NK-92 treated with Interleukin-12 subunit alpha and Interleukin-12 subunit beta, amount 100 ng/mL, for 24 hours (cell line): ENCODE results near the gene AP2S1.
"Not testable (repeated sequence)": the region's sequence is repeated elsewhere in the genome, so short reads cannot be mapped to it uniquely, and the experiment has no call there.

ENCODE experiments used
- DNase-seq: peaks from one replicate; lab custom pipeline; 2025; lab: John Stamatoyannopoulos, UW

Gene AP2S1

GRCh38 chr19:46841458-46842083 is 9.1 kb downstream of the AP2S1 start:
- DNase-seq = no peak

GRCh38 chr19:46840498-46840942 is 10.1 kb downstream of the AP2S1 start:
- DNase-seq = no peak

- no peak for DNase-seq
Measured at GRCh38 chr19:46839752-46840497, 10.7 kb downstream of the AP2S1 start.

DNA sequence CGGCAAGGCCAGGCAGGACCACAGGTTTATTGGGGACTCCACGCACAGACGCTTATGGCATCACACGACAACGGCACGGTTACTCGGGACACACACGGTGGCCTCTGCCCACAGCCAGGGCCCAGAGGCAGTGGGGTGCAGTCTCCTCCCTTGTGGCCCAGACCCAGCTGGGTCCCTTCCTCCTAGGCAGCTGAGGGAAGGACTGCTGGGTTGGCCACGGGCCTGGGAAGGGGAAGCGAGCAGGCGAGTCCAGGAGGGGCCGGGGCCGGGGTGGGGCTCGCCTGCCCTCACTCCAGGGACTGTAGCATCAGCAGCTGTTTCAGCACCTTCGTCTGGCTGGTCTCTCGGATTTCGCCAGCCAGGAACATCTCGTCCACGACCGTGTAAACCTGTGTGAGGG is 12.5 kb downstream of the AP2S1 start:
- DNase-seq = no peak

DNA sequence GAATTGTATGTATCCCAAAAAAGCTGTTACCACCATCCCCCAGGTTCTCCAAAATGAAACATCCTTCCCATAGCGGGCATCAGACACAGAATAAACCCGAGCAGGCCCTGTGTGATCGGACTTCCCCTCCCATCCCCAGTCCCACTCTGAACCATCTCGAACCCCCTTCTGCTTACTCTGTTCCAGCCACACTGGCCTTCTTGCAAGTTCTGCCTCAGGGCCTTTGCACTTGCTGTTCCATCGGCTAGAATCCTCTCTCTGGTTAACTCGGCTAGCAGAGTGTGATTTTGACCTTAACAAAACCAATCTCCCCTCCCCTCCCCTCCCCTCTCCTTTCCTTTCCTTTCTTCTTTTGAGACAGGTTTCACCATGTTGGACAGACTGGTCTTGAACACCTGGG is 15.7 kb downstream of the AP2S1 start:
- DNase-seq = no peak

- DNase-seq = no peak
Measured at GRCh38 chr19:46834121-46834520, 16.5 kb downstream of the AP2S1 start.

- DNase-seq = no peak
Measured at GRCh38 chr19:46830864-46831263, 19.8 kb downstream of the AP2S1 start.

DNA sequence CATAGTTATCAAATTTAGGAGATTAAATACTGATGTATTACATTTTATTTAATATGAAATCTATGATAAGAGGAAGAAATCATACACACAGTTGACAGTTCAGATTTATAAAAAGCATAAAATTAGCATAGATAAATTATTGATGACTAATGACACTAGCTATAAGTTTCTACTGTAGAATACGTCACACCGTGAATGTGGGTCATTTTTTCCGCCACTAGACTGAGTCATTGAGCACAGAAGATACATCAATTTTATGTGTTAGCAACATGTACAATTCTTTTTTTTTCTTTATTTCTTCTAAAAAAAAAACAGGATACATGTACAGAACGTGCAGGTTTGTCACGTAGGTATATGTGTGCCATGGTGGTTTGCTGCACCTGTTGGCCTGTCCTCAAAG is 22.2 kb downstream of the AP2S1 start:
- no peak for DNase-seq

GRCh38 chr19:46825731-46826055 is 25.0 kb downstream of the AP2S1 start:
- no peak for DNase-seq

GRCh38 chr19:46824890-46825730 is 25.5 kb downstream of the AP2S1 start:
- no peak for DNase-seq

- no peak for DNase-seq
Measured at GRCh38 chr19:46823049-46823448, 27.6 kb downstream of the AP2S1 start.

DNA sequence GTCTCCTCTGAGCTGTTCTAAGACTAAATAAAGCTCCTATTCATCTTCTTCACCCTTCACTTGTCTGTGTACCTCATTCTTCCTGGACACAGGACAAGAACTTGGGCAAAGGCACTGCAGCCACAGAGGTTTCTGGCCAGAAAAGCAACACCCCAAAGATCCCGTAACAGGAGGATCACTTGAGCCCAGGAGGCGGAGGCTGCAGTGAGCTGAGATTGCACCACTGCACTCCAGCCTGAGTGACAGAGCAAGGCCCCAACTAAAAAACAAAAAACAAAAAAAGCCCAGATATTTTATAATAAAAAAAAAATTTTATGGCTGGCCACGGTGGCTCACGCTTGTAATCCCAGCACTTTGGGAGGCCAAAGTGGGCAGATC is 28.2 kb downstream of the AP2S1 start:
- not testable (repeated sequence) for DNase-seq

DNA sequence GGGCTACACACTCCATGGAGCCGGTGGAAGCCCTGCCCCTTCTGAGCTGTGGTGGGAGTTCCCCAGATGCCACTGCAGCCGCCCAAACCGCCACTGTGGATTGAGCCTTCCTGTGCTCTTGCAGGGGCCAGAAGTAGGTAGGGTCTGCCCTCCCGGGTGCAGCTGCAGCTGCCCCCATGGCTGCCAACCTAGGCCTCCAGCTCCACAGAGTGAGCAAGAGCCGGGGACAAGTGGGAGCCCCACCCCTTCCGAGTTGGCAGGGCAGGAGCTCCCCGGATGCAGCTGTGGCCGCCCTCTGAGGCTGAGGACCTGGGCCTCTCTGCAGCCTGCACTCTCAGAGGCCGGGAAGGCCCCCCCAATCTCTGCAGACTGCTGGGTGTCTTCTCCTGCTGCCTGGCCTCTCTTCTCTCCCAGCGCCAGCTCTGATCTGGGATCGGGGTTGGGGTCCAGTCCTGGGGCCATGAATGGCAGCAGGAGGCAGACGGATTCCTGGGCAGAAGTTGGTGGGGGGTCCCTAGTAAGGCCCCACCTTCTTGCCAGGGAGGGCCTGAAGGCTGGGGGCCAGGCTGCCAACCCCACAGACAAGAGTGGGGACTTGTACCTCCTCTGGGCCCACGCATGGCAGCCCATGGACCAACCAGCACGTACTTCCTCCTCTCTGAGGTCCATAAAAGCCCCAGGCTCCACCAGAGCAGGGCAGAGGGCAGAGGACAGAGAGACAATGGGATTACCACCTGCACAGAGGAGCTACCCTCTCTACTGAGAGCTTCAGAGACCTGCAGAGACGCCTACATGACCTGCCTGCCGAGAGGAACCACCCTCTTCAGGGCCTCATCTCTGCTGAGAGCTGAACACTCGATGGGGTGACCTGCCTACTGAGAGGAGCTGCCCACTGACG is 28.9 kb downstream of the AP2S1 start:
- DNase-seq = no peak

- DNase-seq = no peak
Measured at GRCh38 chr19:46818812-46819211, 31.8 kb downstream of the AP2S1 start.

- no peak for DNase-seq
Measured at GRCh38 chr19:46815833-46816627, 34.6 kb downstream of the AP2S1 start.

GRCh38 chr19:46813839-46814358 is 36.7 kb downstream of the AP2S1 start:
- DNase-seq = no peak

DNA sequence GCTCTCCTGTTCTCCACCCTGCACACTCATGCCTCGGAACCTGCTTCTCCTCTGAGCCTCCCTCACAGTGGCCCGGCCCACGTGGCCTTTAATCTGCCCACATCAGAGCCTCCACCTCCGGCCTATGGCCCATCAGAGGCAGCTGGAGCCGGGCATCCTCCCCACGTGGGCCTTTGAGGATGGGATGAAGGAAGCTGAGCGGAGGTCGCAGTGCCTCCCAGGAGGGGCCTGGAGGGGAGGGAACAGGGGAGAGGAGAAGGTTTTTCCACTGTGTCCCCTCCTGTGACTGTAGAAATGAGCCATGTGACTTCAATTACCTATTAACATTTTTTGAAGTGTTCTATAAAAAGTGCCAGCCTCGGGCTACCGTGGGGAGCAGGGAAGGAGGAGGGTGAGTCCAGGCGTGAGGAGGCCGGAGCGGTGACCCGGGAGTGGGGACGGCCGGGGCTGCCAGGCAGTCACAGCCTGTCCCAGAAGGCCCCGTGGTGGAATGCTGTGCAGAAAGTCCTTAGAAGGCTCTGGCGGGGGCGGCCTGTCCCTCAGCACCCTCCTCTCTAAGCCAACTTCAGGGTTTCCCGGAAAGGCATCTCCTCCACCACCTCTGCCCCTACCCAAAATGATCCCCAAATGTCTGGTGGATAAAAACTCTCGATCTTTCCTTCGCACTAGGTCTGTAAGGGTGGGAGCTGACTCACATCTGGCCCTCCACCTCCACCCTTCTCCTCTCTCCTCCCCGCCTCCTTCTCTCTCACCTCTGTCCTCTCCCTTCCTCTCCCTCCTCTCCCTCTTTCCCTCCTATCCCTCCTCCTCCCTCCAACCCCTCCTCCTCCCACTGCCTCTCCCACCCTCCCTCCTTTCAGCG is 37.4 kb downstream of the AP2S1 start:
- no peak for DNase-seq

DNA sequence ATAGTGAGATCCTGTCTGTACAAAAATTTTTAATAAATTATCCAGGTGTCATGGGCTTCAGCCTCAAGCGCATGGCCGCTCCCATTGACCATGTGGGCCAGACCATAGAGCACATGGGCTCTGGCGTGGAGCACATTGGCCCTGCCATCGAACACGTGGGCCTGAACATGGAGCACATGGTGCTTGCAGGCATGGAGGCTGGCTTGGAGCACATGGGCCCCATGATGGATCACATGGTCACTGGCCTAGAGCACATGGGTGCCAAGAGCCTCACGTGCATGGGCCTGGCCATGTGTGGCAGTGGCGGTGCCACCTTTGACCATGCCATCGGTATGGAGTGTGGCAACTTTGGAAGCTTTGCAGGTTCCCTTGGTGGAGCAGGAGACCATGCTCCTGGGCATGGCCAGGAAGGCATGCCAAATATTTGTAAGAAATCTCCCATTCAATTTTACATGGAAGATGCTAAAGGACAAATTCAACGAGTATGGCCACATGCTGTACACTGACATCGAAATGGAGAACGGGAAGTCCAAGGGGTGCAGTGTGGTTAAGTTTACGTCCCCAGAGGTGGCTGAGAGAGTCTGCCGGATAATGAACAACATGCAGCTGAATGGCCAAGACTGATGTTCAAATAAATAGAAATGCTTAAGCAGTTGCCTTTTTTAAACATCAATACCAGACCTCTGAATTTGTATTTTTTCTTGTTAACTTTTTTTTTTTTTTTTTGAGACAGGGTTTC is 40.9 kb downstream of the AP2S1 start:
- DNase-seq = no peak

- DNase-seq = no peak
Measured at GRCh38 chr19:46806656-46807055, 44.0 kb downstream of the AP2S1 start.
